WERI-Rb-1 (cell line): ENCODE measurements around the gene CIART.
A peak's percentile ranks its signal among the peaks of the same experiment; 100 is the strongest.

Experiments used
- DNase-seq: peaks from one replicate; pipeline ENCODE4 v3.0.0-alpha.2; 2020
- H3K27ac ChIP-seq: fragments of 250-450 bp; sonication (Bioruptor Pico); 2 replicates; pipeline ENCODE4 v1.5.1; 2020; ENCODE audit warnings: mild to moderate bottlenecking, moderate library complexity
- H3K27me3 ChIP-seq: fragments of 250-450 bp; sonication (Bioruptor Pico); 2 replicates; pipeline ENCODE4 v1.5.1; 2021; ENCODE audit warnings: mild to moderate bottlenecking, low read depth, moderate library complexity; ENCODE audit not compliant: insufficient read depth, severe bottlenecking
- H3K36me3 ChIP-seq: fragments of 250-450 bp; sonication (Bioruptor Pico); 2 replicates; pipeline ENCODE4 v1.5.1; 2020; ENCODE audit warnings: mild to moderate bottlenecking, moderate library complexity
- H3K4me3 ChIP-seq: 2 replicates; pipeline ENCODE4 v1.5.1; 2011; ENCODE audit warnings: low read depth, mild to moderate bottlenecking, control low read depth, low read length
- H3K9me3 ChIP-seq: fragments of 250-450 bp; sonication (Bioruptor Pico); 2 replicates; pipeline ENCODE4 v1.5.1; 2021; ENCODE audit warnings: mild to moderate bottlenecking, moderate library complexity; ENCODE audit not compliant: severe bottlenecking
- CTCF ChIP-seq: IDR thresholded peaks from 2 replicates; pipeline ENCODE4 v1.5.1; 2011; ENCODE audit warnings: low read depth, mild to moderate bottlenecking, control low read depth, inconsistent platforms, low read length

The CIART gene

GRCh38 chr1:150268340-150268704 is 14.0 kb upstream of the CIART start:
- peak overlapping the region; percentile 83 for H3K27ac ChIP-seq
- DNase-seq: no peak
- no peaks in the 10 kb centered on the region for H3K27me3 ChIP-seq
- no peaks in the 10 kb centered on the region for H3K9me3 ChIP-seq
- TF ChIP-seq CTCF: no peak
- peak overlapping the region; percentile 88 for H3K4me3 ChIP-seq
- H3K36me3 ChIP-seq: peaks cover 39% of the 10 kb centered on the region

- peak within 1 kb of the TSS; percentile 83 for H3K27ac ChIP-seq
- H3K9me3 ChIP-seq: no peaks in the 10 kb centered on the region
- H3K4me3 ChIP-seq: peak within 1 kb of the TSS; percentile 88
- no peaks in the 10 kb centered on the region for H3K27me3 ChIP-seq
- TF ChIP-seq CTCF: no peak
- peak; percentile 100 for DNase-seq
- H3K36me3 ChIP-seq: peaks cover 39% of the 10 kb centered on the region
These were observed 13.5 kb upstream of the CIART start, which contains the start of gene APH1A for GRCh38 chr1:150268705-150269403. Gene APH1A, minus strand, starts transcription at chr1:150269016. Its CDS starts 206 bp downstream, at chr1:150268810.

GRCh38 chr1:150269451-150269850 is 12.9 kb upstream of the CIART start:
- peaks cover 35% of the 10 kb centered on the region for H3K36me3 ChIP-seq
- peak overlapping the region; percentile 83 for H3K27ac ChIP-seq
- no peaks in the 10 kb centered on the region for H3K9me3 ChIP-seq
- no peak for DNase-seq
- TF ChIP-seq CTCF: no peak
- peak overlapping the region; percentile 88 for H3K4me3 ChIP-seq
- H3K27me3 ChIP-seq: no peaks in the 10 kb centered on the region

GRCh38 chr1:150271291-150271959 is 10.9 kb upstream of the CIART start:
- no peaks in the 10 kb centered on the region for H3K27me3 ChIP-seq
- H3K9me3 ChIP-seq: no peaks in the 10 kb centered on the region
- no peak for TF ChIP-seq CTCF
- H3K36me3 ChIP-seq: peaks cover 15% of the 10 kb centered on the region
- H3K27ac ChIP-seq: peak overlapping the region; percentile 31
- no peak overlapping the region for H3K4me3 ChIP-seq
- DNase-seq: peak; percentile 87

- no peak for DNase-seq
- Histone ChIP-seq H3K36me3 (no peaks in the 10 kb centered on the region), H3K9me3 (no peaks in the 10 kb centered on the region), H3K4me3 (no peak overlapping the region), H3K27me3 (no peaks in the 10 kb centered on the region), H3K27ac (no peak overlapping the region)
- no peak for TF ChIP-seq CTCF
These were observed 9.0 kb upstream of the CIART start for GRCh38 chr1:150273311-150273710.
